ENCODE data around the gene AGPAT4.

AGPAT4 gene

DNA sequence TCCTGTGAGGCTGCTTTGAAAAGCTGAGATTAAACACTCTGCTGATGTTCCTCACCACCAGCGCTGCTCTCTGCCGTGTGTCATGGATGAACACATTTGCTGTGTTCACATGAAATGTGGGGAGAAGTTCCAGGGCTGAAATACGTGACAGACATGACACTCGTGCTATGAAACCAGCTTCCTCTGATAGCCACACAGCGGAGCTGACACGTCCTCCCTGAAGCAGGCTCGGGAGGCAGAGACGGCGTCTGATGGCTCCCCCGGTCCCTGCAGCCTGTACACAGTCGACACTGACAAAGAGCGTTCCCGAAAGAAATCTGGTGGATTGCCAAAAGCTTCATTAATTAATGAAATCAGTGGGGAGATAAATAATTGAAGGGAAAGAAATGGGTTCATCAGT lies 17.5 kb downstream of the AGPAT4 start:
- DNase-seq (ENCODE audit: low read depth in 1 of 2, low spot score in 1 of 2) = no peak

DNA sequence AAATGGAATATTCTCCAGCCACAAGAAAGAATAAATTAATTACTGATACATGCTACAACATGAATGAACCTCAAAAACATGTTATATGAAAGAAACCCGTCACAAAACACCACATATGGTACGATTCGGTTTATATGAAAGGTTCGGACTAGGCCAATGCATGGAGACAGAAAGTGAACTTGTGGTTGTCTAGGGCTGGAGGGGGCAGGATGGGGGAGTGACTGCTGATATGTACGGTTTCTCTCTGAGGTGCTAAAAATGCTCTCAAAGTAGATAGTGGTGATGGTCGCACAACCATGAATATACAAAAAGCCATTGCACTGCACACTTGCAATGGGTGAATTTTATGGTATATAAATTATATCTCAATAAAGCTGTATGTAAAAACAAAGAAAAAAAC lies 18.3 kb downstream of the AGPAT4 start:
- DNase-seq (ENCODE audit: low read depth in 1 of 2, low spot score in 1 of 2) = no peak

DNA sequence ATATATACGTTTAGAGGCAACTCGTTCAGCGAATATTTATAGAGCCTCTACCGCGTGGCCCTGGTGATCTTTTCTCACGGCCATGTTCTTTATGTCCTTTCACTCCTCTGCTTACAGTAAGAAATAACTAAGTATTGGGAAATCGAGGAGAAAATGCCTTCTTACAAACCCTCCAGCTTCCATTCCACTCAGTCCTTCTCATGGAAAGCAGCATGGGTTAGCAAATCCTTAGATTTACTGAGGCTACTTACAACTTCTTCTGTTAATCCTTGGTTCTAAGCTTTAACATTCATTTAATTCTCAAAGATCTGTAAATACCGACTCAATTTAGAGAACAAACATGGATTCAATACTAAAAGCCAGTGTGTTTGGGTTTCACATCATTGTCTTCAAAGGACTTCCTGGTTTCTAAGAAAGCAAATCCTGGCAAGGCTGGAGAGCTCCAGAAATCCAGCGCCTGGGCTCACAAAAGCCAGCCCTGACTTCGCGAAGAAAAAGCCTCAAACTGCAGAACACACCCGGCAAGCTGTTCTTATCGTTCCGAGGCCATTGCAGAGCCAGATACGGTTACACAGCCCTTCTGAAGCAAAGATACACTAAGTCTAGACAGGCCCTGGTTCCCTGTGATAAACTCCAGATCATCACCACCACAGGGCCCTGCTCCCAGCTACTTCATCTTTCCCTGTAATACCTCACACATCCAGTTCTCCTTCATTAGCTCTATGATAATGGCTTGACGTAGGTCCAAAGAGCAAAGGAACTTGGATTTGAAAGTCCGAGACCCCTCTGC lies 19.2 kb downstream of the AGPAT4 start:
- no peak for DNase-seq (ENCODE audit: low read depth in 1 of 2, low spot score in 1 of 2)

DNA sequence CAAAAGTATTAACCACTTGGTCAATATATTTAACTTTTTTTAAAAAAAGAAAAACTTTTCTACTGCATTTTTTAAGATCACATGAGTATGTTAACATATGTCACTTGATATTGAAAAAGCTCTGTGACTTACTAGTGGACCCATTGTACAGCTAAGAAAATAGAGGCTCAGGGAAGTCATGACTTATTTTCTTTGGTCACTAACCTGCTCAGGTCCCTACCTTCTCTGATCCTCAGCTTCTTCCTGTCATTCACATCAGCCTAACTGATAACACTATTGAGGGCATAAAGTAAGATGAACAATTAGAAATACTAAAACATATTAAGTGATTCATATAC lies 19.8 kb downstream of the AGPAT4 start:
- no peak for DNase-seq (ENCODE audit: low read depth in 1 of 2, low spot score in 1 of 2)

DNA sequence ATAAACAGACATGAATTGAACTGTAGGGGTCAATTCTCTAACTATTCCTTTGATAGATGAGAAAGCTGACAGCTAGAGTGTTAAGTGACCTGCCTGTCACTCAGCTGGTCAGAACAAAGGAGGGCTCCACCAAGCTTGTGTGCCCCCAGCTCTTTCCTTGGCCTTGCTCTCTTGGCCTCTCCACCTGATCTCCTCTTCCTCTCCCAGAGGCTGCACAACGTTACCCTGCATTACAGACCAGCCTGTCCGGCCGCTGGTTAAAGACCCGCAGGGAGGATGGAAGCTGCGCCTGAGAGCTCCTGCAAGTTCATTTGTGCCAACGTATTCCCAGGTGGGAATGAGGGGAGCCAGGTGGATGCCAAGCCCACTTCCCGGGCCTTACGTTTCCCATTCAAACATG lies 22.5 kb downstream of the AGPAT4 start:
- no peak for DNase-seq (ENCODE audit: low read depth in 1 of 2, low spot score in 1 of 2)

DNA sequence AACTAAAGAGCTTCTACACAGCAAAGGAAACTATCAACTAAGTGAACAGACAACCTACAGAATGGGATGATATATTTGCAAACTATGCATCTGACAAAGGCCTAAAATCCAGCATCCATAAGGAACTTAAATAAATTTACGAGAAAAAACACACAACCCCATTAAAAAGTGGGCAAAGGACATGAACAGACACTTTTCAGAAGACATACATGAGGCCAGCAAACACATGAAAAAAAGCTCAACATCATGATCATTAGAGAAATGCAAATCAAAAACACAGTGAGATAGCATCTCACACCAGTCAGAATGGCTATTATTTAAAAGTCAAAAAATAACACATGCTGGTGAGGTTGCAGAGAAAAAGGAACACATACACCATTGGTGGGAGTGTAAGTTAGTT lies 24.5 kb downstream of the AGPAT4 start:
- DNase-seq (ENCODE audit: low read depth in 1 of 2, low spot score in 1 of 2) = no peak

DNA sequence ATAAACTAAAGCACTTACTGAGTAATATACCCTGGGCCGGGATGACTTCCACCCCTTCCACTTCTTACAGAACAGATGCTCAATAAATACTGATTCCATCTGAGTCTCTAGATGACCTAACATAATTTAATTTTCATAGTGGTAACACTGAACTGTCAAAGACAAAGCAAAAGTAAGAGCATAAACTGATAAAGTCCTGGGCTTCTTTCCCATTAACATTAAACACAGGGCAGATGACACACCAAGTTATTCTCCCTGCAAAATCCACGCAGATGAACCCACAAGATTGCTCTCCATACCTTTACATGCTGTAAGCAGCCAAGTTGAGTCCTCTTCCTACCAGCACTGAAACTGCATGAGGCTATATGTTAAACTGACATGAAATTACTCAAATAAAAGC lies 27.1 kb downstream of the AGPAT4 start:
- DNase-seq (ENCODE audit: low read depth in 1 of 2, low spot score in 1 of 2) = no peak

DNA sequence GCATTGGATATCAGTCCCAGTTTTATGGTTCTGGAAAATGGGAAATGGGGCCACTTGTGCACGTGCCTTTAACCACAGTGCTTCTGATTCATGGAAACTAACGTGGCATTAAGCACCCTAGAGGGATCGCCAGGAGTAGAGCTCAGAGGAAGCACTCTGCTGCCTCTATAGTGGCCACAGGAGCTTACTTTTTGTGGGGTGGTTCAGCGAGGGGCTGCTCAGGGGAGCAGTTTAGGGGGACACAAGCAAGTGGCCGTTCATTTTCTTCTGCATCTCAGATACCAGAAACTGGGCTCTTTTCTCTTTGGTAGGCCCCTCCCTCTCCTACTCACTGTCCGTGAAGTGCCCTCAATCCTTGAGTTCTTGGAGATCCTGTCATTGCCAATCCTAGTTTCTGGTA lies 28.5 kb downstream of the AGPAT4 start:
- DNase-seq (ENCODE audit: low read depth in 1 of 2, low spot score in 1 of 2) = no peak

DNA sequence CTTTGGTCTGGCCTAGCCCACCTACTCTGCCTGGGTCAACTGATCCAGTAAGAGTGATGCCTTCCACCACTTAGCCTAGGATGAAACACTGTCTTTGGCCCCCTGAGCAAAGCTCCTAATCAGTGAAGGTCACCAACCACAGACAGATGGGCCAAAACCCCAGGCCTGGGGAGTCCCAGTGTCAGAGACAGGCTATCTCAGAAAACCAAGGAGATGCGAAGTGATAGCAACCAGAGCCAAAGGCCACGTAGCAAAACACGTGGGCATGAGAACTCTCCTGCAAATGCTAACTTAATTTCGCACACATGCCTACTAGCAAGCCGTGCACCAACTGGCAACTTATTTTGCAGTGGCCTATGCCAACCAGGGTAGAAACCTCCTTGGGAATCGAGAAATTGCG lies 29.1 kb downstream of the AGPAT4 start:
- no peak for DNase-seq (ENCODE audit: low read depth in 1 of 2, low spot score in 1 of 2)

DNA sequence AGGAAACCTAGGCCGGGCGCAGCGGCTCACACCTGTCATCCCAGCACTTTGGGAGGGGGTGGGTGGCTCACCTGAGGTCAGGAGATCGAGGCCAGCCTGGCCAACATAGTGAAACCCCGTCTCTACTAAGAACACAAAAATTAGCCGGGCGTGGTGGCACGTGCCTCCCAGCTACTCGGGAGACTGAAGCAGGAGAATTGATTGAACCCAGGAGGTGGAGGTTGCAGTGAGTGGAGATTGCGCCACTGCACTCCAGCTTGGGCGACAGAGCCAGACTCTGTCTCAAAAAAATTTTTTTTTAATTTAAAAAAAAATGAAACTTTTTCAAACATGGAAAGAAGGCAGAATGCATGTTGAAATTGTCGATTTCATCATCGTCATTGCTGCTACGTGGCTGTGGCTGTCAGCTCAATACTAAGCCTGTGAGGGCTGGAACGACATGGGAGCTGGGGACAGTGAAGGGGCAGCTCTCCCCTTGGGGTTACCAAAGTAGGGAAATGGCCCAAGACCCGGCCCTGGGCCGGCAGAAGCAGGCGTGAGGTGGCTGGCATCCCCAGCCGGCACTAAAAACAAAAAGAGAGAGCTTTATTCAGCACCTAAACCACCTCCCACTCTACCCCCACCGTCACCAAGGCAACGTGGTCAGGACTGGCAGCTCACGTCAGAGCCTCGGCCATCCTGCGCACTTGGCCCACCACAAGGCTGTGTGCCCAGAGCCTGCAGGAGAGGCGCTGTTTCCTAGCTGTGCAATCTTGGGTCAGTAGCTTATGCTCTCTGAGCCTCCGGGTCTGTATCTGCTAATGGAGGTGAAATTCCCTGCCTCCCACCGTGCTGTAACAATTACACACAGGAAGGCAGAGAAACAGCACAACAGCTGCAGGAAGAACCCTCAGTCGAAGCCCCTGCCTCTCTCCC lies 30.8 kb downstream of the AGPAT4 start:
- no peak for DNase-seq (ENCODE audit: low read depth in 1 of 2, low spot score in 1 of 2)

DNA sequence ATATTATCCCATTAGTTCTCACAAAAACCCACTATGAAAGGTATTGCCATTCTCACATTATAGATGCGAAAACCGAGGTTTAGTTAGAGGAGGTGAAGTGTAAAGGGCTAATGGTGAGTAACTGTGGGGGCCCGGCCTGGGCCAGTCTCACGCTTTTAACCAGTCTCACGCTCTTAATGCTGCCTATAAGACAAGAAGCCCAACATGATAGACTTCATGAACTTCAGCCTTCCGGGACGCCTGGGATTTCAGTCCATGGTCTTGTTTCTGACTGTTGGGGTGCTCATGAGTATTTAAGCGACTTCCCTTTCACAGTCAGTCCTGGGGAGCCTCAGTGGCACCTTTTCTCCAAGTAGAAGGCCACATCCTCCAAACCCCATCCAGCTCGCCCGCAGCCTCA lies 31.7 kb downstream of the AGPAT4 start:
- no peak for DNase-seq (ENCODE audit: low read depth in 1 of 2, low spot score in 1 of 2)

DNA sequence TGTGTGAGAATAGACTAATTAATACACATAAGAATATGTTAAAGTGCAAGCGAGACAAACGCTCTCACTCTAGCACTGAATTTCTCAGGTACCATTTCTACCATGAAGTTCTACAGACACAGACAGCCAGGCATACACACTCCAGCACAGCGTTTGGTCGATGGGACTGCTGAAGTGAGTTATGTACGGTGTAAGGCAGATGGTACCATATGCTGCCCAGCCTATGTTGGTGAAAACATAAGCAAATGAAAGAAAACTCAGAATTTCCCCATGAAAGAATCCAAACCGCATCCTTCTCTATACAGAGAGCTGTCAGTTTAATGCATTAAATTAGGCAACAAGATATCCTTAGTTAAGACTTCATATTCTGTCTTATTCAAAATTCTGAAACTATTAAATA lies 34.9 kb downstream of the AGPAT4 start:
- no peak for DNase-seq (ENCODE audit: low read depth in 1 of 2, low spot score in 1 of 2)

DNA sequence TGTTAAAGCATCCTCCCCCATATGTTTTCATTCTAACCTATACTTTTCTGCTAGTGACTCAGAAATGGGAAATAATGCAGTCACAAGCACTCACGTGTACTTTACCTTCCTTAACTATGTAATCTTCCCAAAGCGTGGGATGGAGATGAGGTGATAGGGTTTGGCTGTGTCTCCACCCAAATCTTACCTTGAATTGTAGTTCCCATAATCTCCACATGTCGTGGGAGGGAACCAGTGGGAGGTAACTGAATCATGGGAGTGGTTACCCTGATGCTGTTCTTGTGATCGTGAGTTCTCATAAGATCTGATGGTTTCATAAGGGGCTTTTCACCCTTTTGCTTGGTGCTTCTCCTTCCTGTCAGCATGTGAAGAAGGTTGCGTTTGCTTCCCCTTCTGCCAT lies 35.4 kb downstream of the AGPAT4 start:
- DNase-seq (ENCODE audit: low read depth in 1 of 2, low spot score in 1 of 2) = no peak

DNA sequence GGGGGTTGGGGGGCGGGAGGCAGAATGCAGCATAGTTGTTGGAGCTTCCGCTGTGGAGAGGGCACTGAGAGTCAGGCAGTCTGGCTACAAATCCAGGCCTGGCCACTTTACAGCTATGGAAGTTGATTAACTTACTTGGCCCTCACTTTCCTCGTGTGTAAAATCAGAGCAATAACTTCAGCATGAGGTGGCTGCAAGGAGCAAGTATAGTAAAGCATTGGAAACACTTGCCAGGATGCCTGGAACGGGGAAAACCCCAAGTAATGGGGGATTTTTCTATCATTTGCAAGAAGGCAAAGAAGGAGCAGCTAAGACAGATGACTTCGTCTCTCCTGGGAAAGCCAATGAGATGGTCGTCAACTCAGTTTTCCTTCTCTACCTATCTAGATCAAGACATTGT lies 35.8 kb downstream of the AGPAT4 start:
- DNase-seq (ENCODE audit: low read depth in 1 of 2, low spot score in 1 of 2) = no peak

DNA sequence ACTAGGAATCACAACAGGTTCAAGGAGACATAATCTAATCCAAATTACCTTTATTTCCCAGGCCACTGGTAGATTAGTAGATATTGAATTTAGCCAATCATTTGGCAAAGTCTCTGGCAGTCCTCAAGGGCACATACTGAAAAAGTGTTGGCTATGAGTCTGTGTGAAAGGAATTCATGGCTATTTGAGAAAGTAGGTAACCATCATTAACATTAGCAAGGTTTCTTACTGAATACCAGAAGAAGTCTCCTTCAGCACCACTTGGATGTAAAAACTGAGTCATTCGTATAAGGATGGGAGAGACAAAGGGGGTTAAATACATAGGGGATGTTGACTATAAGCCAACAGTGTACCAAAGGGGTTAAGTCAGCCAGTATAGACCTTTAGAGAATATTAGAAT lies 36.7 kb downstream of the AGPAT4 start:
- DNase-seq (ENCODE audit: low read depth in 1 of 2, low spot score in 1 of 2) = no peak

DNA sequence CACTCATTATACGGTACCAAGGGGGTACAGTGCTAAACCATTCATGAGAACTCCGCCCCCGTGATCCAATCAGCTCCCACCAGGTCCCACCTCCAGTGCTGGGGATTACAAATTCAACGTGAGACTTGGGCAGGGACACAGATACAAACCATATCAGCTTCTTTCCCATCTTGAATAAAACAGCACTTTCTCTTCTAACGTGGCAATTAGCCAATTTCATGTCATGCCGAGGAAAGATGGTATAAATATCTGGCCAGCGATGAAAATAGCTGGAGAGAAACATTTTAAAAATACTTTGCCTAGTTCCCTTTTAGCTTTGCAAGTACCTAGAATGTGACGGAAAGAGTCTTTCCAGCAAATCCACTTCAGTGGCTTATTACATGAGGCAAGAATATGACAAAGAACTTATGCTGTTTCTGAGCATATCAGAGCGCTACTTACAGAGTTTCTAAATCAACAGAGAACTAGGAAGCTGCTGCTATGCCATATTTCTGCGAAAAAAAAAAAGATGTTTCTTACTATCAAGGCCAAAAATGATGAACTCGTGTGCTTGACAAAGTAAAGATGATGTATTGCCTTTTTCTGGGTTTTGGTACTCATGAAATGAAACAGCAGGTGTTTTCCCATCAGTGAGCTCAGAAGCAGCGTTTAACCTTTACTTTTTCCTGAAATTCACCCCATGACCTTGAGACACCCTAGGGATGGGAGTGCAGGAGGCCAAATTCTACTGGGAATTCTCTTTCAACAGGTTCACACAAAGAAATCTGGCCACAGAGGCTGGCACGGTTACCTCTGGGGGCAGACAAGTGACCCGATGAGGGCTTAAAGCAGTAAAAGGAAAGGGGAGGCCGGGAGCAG lies 37.9 kb downstream of the AGPAT4 start:
- DNase-seq (ENCODE audit: low read depth in 1 of 2, low spot score in 1 of 2) = no peak

DNA sequence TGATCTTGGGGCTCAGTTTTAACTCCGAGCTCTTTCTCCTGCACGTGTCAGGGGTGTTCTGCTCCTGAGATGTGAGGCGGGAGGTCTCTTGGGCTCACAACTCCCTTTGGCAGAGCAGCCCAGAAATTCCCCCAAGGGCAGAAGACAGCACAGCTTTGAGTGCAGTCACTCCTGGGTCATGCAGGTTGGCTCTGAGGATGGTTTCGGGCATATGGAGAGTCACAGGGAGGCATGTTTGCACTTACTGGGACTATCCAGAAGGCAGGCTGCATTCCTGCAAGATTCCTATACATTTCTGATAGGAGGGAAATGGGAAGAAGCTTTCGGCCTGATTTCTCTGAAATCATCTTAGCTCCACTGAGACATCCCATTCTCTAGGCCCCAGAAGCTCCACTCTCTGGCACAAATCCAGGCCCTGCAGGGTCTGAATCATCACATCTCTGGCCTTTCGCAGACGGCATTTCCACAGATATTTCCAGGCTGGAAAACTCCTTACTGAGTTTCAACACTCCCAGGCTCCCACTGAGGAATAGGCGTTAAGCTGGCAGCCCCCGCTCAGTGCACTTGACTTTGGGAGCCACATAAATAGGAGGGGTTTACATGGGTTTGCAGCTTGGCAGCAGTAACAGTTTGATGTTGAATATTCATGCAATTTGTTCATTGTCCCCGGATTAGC lies 39.7 kb downstream of the AGPAT4 start:
- no peak for DNase-seq (ENCODE audit: low read depth in 1 of 2, low spot score in 1 of 2)

DNA sequence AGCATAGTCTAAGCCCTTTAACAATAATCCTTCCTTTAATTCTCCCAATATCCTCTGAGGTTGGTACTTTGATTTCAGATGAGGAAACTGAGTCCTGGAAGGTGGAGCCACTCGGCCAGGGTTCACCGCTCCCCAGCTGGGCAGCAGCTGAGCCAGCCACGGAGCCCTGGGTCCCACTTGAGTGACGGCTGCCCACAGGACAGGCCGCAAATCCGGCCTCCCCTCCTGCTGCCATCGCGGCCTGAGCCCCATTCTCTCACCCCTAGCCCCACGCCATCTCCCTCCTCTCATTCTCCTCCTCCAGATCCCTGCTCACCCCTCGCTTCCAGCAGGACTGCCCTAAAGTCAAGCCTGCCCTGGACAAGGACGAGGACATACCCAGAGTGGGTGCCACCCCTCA lies 41.4 kb downstream of the AGPAT4 start:
- no peak for DNase-seq (ENCODE audit: low read depth in 1 of 2, low spot score in 1 of 2)

DNA sequence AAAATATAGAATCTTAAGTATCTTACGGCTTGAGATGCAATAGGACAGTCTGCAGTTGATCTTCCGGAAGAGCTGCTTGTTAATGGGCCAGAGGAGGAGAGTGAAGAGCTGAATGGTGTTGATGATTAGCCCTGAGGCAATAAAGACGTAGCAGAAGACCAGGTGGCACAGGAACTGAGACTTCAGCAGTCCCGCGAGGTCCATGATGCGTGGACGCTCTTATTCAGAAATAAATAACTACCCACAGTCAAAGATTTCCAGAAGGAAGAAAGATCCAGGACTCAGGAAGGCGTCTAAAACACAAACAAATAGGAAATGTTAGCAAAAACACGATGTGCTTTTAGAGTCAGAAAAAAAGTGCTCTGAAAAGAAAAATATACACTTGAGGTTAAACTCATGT lies 41.9 kb downstream of the AGPAT4 start:
- DNase-seq (ENCODE audit: low read depth in 1 of 2, low spot score in 1 of 2) = no peak

DNA sequence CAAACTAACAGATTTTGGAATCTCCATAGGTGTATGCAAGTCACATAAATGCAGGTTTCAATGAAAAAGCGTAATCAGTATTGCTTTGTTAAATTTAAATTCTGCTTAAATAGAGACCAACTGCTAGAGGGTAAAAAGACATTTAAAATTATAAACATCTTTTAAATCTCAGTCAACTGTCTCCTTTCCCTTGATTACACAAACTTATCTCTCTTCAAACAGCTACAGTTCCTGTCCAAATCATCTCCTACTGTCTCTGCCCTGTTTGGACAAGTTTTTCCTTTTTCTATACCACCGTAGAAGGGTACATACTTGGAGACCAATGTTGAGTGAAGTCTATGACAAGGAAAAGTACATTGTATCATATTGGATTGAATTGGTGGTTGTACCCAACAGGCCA lies 43.5 kb downstream of the AGPAT4 start:
- DNase-seq (ENCODE audit: low read depth in 1 of 2, low spot score in 1 of 2) = no peak

DNA sequence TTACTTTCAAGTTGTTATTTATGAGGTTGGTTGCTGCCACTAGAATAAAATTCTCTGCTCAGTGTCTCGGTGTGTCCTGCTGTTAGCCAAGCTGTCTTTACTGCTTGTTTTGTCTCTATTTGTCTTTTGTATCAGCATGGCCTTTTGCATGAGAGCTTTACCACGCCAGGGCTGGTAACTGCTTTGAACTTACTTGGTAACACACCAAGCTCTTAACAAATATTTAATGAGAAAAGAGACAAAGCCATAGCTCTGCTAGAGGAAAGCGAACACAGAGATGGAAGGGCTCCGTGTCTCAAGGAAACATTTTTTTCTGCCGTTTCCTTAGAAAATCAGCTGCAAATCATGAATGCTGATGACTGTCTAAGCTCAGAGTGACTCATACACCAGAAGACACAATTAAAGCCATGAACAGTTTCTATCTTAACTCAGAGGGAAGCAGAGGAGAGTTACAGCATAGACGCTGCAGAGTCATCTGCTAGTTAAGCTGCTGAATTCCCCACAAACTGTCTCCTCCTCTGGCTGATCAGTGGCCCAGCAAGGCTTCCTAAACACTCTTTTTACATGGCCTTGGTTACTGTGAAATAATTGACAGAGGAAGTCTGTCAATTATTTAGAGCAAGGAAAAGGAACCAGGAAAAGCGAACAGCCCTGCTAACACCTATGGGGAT lies 44.8 kb downstream of the AGPAT4 start:
- DNase-seq (ENCODE audit: low read depth in 1 of 2, low spot score in 1 of 2) = no peak

Measured in activated CD4-positive, alpha-beta T cell treated with anti-CD3 and anti-CD28 coated beads, Interleukin-2, amount 50 U/mL, for 24 hours (primary cell).